ENCODE measurements around the gene NDUFS4.

- TF ChIP-seq CTCF (IDR thresholded peaks at IDR 0.05) (no peak), POLR2A (IDR thresholded peaks at IDR 0.05) (no peak)
Measured at GRCh38 chr5:53649352-53649751, 88.9 kb downstream of the NDUFS4 start.
